Large intestine (tissue), 3 donors: ENCODE measurements around the gene CCDC28B. TPM values are rescaled to one million over a fixed set of nuclear protein-coding genes. Genes with fewer than 3 reads are reported as not detected.

ENCODE experiments used
- DNase-seq, 2 donors: peaks; one replicate each; pipeline versions ENCODE4 v3.0.0 to v3.0.0-alpha.2; 2013
- H3K27ac ChIP-seq: one replicate; pipeline ENCODE4 v1.5.1; 2013; ENCODE audit warnings: low read length
- H3K27me3 ChIP-seq: 2 replicates; pipeline ENCODE4 v1.6.1; 2013; ENCODE audit warnings: low read length; ENCODE audit not compliant: control insufficient read depth, insufficient read depth
- H3K36me3 ChIP-seq: 2 replicates; pipeline ENCODE4 v1.6.1; 2013; ENCODE audit warnings: low read length; ENCODE audit not compliant: control insufficient read depth, insufficient read depth
- H3K4me1 ChIP-seq: one replicate; pipeline ENCODE4 v1.6.1; 2013; ENCODE audit warnings: low read length; ENCODE audit not compliant: control insufficient read depth, insufficient read depth
- H3K4me3 ChIP-seq: one replicate; pipeline ENCODE4 v1.5.1; 2013; ENCODE audit warnings: low read length
- H3K9me3 ChIP-seq: one replicate; pipeline ENCODE4 v1.6.1; 2013; ENCODE audit warnings: mild to moderate bottlenecking, low read depth, low read length, moderate library complexity; ENCODE audit not compliant: control insufficient read depth
- WGBS: methylation state at CpG from one replicate; pipeline ENCODE4 v1.1.5; 2013; ENCODE audit warnings: low lambda C conversion rate; ENCODE audit not compliant: insufficient coverage; 5-methylcytosine and 5-hydroxymethylcytosine counted together
- polyA plus RNA-seq: library from polyadenylated mRNA; unstranded; fragments of 120-200 nt; gene quantifications from one replicate; pipeline ENCODE4 v1.2.1, GENCODE V29; 2013

The CCDC28B gene
- polyA plus RNA-seq, 1 donor: 13.3 TPM

DNA sequence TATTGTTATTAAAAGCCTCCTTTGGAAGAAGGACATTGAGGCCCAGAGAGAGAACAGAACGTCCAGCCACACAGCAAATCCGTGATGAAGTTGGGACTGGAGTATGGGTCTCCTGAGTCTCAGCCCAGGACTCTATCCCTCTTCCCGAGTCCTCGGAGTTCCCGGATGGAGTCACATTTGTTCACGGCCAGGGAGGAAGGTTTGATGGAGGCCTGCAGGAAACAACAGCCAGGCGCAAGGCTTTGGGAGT is 21.3 kb upstream of the CCDC28B start:
- no peak for DNase-seq
- Histone ChIP-seq H3K27ac (peak overlapping the region; percentile 95), H3K4me3 (peak overlapping the region; percentile 85), H3K36me3 (peaks cover 27% of the 10 kb centered on the region), H3K27me3 (no peaks in the 10 kb centered on the region), H3K4me1 (peaks cover 21% of the 10 kb centered on the region), H3K9me3 (no peaks in the 10 kb centered on the region)
- no CpG with 5 or more reads among the region's 7 CpGs for WGBS

DNA sequence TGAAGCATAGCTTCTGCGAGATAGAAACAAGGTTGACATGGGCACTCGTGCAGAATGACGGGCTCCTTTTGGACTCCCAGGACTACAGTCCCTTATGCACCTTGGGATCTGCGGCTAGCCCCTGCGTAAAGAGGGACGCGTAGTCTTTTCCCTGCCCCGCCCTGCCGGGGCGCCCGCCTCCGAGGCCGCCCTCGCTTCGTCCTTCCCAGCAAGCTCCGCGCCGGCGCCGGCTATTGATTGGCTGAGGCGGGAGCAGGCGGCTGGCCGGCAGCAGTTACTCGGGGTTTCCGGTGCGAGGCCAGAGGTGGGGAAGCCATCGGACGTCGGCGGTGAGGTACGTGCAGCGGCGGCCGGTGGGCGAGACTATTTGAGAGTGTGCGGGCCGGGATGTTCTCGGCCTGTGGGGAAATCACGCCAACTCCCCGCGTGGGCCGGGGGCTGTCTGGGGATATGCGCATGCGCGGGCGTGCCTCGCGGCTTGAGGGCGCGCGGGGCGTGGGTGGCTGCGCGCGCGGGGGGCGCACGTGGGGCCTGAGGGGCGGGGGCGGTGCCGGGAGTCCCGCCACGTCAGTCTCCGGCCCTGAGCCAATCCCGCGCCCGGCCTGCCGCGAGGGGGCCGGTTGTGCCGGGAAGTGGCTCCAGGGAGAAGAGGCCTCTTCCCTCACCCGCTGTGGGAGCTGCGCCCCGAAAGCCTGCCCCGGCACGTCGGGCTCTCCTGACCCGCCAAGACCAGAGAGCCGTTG is 20.8 kb upstream of the CCDC28B start, which contains the start of gene TXLNA:
TSS of gene TXLNA (plus strand) at position 233 of the 743 bp plus-strand sequence. CDS start 671 bp downstream, outside the sequence.
- Histone ChIP-seq H3K4me3 (peak within 1 kb of the TSS; percentile 85), H3K36me3 (peaks cover 29% of the 10 kb centered on the region)

GRCh38 chr1:32180186-32181060 is 20.0 kb upstream of the CCDC28B start:
- H3K27me3 ChIP-seq: no peaks in the 10 kb centered on the region
- 48% methylated on average over 3 of the region's 36 CpGs for WGBS
- peak overlapping the region; percentile 85 for H3K4me3 ChIP-seq
- no peaks in the 10 kb centered on the region for H3K9me3 ChIP-seq
- DNase-seq: no peak
- H3K4me1 ChIP-seq: peaks cover 21% of the 10 kb centered on the region
- H3K27ac ChIP-seq: peak overlapping the region; percentile 95
- peaks cover 29% of the 10 kb centered on the region for H3K36me3 ChIP-seq

More for the DNA sequence above, 20.8 kb upstream of the CCDC28B start, which contains the start of gene TXLNA:
- Histone ChIP-seq H3K9me3 (no peaks in the 10 kb centered on the region), H3K4me1 (peaks cover 21% of the 10 kb centered on the region), H3K27ac (peak within 1 kb of the TSS; percentile 95), H3K27me3 (no peaks in the 10 kb centered on the region)
- peak; percentile 91 to 96 for DNase-seq
- WGBS: no CpG with 5 or more reads among the region's 79 CpGs

DNA sequence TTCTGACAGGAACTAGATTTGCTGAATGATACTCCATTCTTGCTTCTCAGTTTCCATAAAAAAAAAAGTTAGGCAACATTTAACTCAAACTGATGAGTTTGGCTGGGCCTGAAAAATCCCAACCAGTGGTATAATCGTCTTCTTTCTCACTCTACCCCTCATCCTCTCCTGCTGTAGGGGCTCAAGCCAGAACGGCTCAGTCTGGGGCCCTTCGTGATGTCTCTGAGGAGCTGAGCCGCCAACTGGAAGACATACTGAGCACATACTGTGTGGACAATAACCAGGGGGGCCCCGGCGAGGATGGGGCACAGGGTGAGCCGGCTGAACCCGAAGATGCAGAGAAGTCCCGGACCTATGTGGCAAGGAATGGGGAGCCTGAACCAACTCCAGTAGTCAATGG is 19.3 kb upstream of the CCDC28B start:
- no CpG with 5 or more reads among the region's 9 CpGs for WGBS
- Histone ChIP-seq H3K36me3 (peaks cover 31% of the 10 kb centered on the region), H3K9me3 (no peaks in the 10 kb centered on the region), H3K4me1 (peaks cover 21% of the 10 kb centered on the region), H3K27me3 (no peaks in the 10 kb centered on the region), H3K27ac (no peak overlapping the region), H3K4me3 (peak overlapping the region; percentile 85)
- no peak for DNase-seq

DNA sequence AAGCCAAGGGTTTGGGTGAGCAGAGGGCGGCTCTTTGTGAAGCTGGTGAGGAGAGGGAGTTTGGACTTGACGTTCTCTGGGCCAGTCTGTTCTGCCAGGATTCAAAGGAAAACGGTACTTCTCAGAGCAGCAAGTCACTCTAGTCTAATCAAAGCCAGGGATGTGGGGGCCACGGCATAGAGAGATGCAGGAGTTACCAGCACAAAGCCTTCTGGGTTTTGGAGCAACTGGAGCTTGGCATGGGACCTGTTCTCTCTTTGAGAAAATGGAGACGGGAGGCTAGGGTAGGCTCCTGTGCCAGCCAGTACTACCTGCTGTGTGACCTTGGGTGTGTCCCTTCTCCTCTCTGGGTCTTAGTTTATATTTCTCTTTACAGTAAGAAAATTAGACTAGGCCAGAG is 18.8 kb upstream of the CCDC28B start:
- DNase-seq: no peak
- H3K36me3 ChIP-seq: peaks cover 36% of the 10 kb centered on the region
- H3K27ac ChIP-seq: no peak overlapping the region
- peaks cover 21% of the 10 kb centered on the region for H3K4me1 ChIP-seq
- no peaks in the 10 kb centered on the region for H3K27me3 ChIP-seq
- no CpG with 5 or more reads among the region's 5 CpGs for WGBS
- H3K4me3 ChIP-seq: no peak overlapping the region
- no peaks in the 10 kb centered on the region for H3K9me3 ChIP-seq

DNA sequence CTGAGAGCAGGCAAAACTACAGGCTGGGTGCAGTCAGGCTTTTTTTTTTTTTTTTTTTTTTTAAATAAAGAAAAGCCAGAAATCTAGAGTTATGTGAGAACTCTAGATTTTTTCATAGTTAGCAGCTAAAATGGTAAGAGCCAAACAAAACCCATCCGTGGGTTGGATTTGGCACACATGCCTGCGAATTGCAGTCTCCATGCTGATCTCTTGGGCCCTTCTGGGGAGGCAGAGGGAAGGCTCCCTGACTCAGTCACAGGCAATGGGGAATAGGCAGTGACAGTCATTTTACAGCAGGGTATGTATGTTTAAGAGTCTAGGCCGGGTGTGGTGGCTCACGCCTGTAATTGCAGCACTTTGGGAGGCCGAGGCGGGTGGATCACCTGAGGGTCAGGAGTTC is 18.3 kb upstream of the CCDC28B start:
- Histone ChIP-seq H3K36me3 (peaks cover 41% of the 10 kb centered on the region), H3K27me3 (no peaks in the 10 kb centered on the region), H3K9me3 (no peaks in the 10 kb centered on the region), H3K4me1 (peaks cover 21% of the 10 kb centered on the region), H3K27ac (no peak overlapping the region), H3K4me3 (no peak overlapping the region)
- WGBS: 100% methylated on average over 1 of the region's 6 CpGs
- no peak for DNase-seq

GRCh38 chr1:32184650-32185049 is 15.7 kb upstream of the CCDC28B start:
- Histone ChIP-seq H3K9me3 (no peaks in the 10 kb centered on the region), H3K27me3 (no peaks in the 10 kb centered on the region), H3K4me3 (no peak overlapping the region), H3K36me3 (peaks cover 64% of the 10 kb centered on the region), H3K4me1 (peaks cover 13% of the 10 kb centered on the region), H3K27ac (no peak overlapping the region)
- no peak for DNase-seq

- WGBS: 80% methylated on average over 1 of the region's 2 CpGs
Observed at GRCh38 chr1:32186077-32186476, 14.3 kb upstream of the CCDC28B start.

DNA sequence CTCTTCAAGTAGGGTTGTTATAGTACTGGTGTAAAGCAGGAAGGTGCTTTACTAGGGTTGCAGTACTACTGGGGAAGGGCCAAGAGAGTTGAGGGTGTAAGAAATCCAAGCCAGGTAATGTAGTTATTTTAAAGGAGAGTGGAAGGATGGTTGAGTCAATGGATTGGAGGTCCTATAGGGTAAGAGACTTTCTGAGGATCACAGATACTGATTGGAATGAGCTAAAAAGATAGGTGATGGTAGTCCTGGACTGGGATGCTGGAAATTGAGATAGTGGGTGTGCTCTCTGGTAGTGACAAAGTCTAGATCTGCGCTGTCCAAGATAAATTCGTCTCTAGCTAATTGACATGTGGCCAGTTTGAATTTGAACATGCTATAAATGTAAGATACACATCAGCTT is 13.9 kb upstream of the CCDC28B start:
- H3K36me3 ChIP-seq: peaks cover 76% of the 10 kb centered on the region

More at GRCh38 chr1:32186077-32186476, 14.3 kb upstream of the CCDC28B start:
- Histone ChIP-seq H3K4me1 (peaks cover 10% of the 10 kb centered on the region), H3K4me3 (no peak overlapping the region), H3K27me3 (no peaks in the 10 kb centered on the region), H3K9me3 (no peaks in the 10 kb centered on the region), H3K27ac (no peak overlapping the region), H3K36me3 (peaks cover 76% of the 10 kb centered on the region)
- no peak for DNase-seq

GRCh38 chr1:32187850-32188249 is 12.5 kb upstream of the CCDC28B start:
- no peaks in the 10 kb centered on the region for H3K9me3 ChIP-seq
- no CpG with 5 or more reads among the region's 9 CpGs for WGBS
- no peak overlapping the region for H3K4me3 ChIP-seq
- H3K4me1 ChIP-seq: no peaks in the 10 kb centered on the region
- no peak for DNase-seq
- no peak overlapping the region for H3K27ac ChIP-seq
- H3K27me3 ChIP-seq: no peaks in the 10 kb centered on the region
- peaks cover 82% of the 10 kb centered on the region for H3K36me3 ChIP-seq

More for the DNA sequence above, 13.9 kb upstream of the CCDC28B start:
- no peaks in the 10 kb centered on the region for H3K9me3 ChIP-seq
- peaks cover 6% of the 10 kb centered on the region for H3K4me1 ChIP-seq
- WGBS: no CpG with 5 or more reads among the region's 2 CpGs
- DNase-seq: no peak
- no peak overlapping the region for H3K4me3 ChIP-seq
- no peaks in the 10 kb centered on the region for H3K27me3 ChIP-seq
- no peak overlapping the region for H3K27ac ChIP-seq
